NCI-H2081 (cell line): ENCODE measurements around the gene LRRC51.
"Not testable (repeated sequence)": the region's sequence is repeated elsewhere in the genome, so short reads cannot be mapped to it uniquely, and the experiment has no call there.

Source experiments
- DNase-seq, 2 experiments: peaks; one replicate each; lab custom pipeline; 2025; lab: John Stamatoyannopoulos, UW

LRRC51 gene

GRCh38 chr11:72111300-72112142 lies 30.9 kb downstream of the LRRC51 start:
- no peak for DNase-seq

DNA sequence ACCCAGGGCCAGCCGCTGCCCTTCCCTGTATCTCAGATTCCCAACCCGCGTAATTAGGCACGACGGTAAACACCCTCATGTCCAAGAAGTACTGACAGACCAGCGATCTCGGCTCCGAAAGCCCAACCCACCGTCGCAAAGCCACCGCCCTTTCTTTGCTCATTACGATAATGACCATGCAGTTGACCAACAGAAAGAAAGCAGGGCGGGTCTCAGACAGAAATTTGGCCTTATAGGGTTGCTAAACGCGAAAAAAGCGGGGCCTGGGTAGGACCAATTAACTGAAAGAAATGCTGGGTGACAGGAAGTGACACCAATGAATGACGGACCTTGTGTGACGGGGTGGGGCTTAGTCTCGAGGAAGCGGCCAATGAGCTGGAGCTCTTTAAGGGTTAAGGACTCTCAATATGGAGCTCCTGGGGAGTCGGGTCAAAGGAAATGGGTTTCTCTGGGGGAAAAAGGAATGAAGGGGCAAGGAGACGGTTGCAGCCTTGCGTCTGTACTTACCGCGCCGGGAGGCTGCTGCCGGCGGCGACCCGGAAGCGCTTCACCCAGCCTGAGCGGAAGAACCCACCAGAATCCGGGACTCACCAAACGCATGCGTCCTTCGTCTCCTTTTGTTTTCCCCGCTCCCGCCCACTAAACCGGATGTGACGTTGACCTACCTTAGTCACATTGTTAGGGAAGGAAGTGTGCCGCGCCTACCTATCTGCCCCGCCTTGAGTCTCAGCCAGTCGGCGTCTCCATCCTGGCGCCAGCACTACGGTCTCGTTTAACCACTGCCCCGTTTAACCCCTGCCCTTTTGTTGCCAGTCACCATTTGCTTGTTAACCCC lies 31.7 kb downstream of the LRRC51 start, which contains the start of gene ANAPC15:
TSS of gene ANAPC15 (minus strand) at position 553 of the 835 bp plus-strand sequence. CDS start 1,419 bp downstream, outside the sequence.
- peak; percentile 98 to 100 for DNase-seq

DNA sequence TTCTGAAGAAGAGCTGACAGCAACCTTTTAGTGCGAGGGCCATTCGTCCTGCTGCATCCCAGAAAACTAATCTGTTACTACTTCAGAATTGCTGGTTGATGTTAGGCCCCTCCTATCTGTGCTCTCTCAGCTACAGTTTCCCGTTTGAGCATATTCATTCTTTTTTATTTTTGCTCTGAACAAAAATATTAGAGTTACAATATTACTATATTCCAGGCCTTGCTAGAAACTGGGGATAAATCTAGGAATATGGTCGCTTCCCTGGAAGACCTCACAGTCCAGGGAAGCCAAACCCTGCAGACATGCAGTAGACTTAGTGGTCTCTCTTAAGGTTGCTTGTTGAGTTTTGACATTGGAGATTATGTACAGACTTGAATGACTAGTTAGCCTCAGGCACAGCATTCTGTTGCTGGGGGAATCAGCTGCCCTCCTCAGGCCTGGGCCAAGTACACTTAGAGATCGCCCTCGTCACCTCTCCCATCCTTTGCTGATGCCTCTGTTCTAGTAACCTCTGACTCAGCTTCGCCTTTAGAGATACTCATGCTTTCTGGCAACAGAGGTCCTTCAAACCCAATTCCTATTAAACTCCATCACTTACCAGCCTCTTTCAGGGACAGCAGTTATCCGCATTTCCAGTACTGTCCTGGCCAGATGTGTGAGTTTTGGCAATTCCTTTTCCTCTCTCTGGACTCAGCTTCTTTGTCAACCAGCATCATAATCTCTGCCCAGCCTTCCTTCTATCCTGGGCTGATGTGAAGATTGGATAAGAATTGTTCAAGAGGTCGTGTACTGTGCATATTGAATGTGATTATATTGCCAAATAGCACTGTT lies 32.5 kb downstream of the LRRC51 start:
- DNase-seq = no peak

DNA sequence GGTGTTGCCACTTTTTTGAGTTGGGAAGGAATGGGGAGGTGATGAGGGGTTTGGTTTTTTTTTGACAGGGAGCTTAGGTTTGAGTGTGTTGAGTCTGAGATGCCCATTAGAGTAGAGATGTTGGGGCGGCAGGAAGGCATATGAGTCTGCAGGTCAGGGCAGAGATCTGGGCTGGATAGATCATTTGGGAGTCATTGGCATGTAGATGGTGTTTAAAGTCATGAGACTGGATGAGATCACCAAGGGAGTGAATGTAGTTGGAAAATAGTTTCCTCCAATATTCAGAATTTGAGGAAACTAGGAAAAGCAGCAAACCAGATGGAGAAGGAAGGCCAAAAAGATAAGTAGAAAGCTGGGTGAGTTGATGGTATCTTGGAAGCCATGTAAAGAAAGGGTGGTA lies 33.9 kb downstream of the LRRC51 start:
- no peak for DNase-seq

DNA sequence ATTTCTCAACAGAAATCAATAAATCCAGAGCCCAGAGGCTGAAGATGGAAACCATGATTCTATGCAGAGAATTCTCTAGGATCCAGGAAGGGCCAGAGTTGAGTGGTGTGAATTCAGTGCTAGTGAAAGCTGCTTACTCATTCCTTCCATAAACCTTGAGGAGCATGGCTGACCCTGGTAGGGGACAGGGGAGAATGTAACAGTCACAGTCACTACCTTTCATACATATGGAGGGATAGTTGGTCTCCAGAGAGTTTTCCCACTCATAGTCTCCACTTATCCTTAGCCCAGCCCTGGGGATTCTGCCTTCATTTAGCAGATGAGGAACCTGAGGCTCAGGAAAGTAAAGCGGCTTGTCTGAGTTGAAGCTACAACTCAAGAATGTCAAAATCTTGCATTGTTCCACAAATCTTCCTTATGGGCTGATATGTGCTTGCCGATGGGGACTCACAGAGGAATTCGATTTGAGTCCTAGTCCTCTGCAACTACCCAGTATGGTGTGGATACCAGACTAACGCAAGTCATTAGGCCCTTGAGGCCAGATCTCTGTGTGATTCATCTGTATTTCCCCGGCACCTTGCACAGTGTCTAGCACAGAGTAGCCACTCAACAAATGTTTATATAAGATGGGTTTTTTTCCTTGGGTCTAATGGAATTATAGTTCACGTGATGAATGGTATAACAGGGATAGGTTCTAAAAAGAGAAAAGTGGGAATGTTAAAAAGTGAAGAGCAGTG lies 35.5 kb downstream of the LRRC51 start:
- no peak for DNase-seq

GRCh38 chr11:72119198-72119597 lies 38.5 kb downstream of the LRRC51 start:
- DNase-seq = no peak

DNA sequence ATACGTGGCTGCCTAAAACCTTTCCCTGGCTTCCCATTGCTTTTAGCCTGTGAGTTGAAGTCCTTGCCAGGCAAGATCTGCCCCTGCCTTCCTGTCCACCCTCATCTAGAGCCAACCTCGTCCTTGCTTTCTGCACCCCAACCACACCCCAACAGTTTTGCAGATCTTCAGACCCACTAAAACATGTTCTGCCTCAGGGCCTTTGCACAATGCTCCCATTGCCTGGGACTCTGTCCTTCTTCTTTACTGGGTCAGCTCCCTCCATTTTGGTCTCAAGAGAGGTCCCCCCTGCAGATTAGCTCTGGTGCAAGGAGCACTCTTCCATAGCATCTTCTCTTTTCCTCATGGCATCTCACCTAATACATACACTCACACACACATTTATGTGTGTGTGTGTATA lies 40.3 kb downstream of the LRRC51 start:
- DNase-seq = no peak

GRCh38 chr11:72122607-72123006 lies 42.0 kb downstream of the LRRC51 start:
- no peak for DNase-seq

- DNase-seq = no peak
These were observed 42.5 kb downstream of the LRRC51 start for GRCh38 chr11:72123117-72123653.

DNA sequence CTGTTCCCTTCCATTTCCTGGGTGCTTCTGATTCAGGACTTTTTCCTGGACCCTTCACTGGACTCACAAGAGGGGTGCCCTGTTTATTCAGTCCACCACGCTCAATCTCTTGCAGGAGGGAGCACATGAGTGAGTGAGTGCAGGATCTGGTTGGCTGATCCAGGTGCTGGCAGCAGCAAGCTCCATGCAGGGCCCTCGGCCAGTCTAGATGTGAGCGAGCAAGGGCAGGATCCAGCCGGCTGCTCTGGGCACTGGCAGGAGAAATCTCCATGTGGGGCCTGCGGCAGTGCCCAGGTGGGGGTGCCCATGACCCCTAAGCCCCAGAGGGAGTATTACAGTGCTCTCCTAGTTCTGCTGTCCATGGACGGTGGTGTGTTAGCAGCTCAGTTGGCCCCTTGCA lies 43.4 kb downstream of the LRRC51 start:
- DNase-seq = no peak

GRCh38 chr11:72125956-72126355 lies 45.3 kb downstream of the LRRC51 start:
- no peak for DNase-seq

DNA sequence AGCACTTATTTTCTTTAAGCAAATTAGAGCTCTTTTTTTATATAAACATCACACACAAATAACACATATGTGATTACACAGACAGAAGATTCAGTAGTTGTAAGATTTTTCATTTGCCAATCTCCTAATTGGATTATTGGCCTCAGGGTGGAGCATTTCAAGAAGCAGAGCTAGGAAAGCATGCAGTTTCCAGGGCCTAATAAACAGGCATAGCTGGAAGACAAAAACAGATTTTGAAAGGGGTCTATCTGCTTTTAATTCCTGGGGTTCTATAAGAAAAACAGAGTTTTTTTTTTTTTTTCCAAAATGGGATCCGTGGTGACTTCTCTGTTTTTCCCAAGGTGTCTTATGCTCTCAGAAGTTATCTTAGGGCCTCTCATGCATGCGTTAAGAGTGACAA lies 47.3 kb downstream of the LRRC51 start:
- DNase-seq = no peak

- no peak for DNase-seq
These were observed 48.7 kb downstream of the LRRC51 start for GRCh38 chr11:72129381-72129780.

DNA sequence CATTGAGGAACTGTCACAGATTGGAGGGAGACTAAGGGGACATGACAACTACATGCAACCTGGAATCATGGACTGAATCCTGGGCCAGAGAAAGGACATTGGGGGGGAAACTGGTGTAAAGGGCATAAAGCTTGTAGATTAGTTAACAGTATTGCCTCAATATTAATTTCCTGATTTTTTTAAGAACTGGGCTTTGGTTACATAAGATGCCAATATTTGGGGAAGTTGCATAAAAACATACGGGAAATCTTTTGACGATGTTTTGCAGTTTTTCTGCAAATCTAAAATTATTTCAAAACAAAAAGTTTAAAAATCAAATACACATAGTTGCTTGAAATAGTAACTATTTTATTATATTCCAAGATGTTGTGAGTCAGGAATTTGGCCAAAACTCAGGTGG lies 52.0 kb downstream of the LRRC51 start:
- DNase-seq = no peak

- not testable (repeated sequence) for DNase-seq
These were observed 54.8 kb downstream of the LRRC51 start, which contains the start of gene FOLR3 for GRCh38 chr11:72135473-72135872. FOLR3 (plus strand) TSS chr11:72135725; CDS start chr11:72135953, 228 bp downstream.

- no peak for DNase-seq
These were observed 55.4 kb downstream of the LRRC51 start for GRCh38 chr11:72135891-72136683.

DNA sequence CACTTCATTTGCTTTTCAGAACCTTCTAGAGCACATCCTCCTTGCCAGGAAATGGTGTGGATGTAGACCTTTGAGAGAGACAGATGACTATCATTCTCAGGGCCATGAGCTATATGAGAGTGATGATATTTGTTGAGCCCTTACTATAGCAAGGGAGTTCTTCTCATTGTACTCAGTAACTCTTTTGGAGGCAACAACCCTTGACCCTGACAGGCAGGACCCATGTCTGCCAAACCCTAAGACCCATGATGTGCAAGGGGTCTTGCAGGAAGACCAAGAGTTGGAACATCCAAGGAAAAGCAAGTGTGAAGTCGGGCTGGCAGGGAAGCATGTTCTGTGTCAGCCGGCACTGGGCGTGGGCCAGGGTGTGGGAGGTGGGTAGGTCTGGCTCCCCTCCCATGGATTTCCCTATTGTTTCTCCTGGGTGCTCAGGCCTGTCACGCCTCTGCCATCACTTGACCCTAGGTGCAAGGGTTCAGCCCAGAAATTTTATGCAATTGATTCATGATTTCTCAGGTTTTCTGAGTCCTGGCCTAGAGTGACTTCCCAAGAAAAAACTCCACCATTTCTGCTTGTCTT lies 56.1 kb downstream of the LRRC51 start:
- no peak for DNase-seq

DNA sequence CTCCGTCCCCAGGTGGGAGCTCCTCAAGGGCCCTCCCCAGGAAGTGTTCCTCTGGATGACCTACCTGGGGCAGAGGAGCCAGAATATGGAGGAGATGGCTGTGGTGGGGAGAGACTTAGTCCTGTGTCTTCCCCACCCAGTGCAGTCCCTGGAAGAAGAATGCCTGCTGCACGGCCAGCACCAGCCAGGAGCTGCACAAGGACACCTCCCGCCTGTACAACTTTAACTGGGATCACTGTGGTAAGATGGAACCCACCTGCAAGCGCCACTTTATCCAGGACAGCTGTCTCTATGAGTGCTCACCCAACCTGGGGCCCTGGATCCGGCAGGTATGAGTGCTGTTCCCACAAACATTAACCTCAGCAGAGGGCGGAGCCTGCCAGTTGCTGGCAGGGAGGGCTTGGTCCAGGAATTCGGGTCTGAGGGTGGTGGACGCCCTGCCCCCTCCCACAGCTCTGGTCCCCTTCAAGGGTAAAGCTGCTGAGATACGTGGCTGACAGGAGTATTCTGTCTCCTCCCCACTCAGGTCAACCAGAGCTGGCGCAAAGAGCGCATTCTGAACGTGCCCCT lies 58.3 kb downstream of the LRRC51 start:
- no peak for DNase-seq

- DNase-seq = no peak
These were observed 58.9 kb downstream of the LRRC51 start for GRCh38 chr11:72139500-72139899.
